ENCODE results near the gene ZNF664.
A peak's percentile ranks its signal among the peaks of the same experiment; 100 is the strongest.

Gene ZNF664

DNA sequence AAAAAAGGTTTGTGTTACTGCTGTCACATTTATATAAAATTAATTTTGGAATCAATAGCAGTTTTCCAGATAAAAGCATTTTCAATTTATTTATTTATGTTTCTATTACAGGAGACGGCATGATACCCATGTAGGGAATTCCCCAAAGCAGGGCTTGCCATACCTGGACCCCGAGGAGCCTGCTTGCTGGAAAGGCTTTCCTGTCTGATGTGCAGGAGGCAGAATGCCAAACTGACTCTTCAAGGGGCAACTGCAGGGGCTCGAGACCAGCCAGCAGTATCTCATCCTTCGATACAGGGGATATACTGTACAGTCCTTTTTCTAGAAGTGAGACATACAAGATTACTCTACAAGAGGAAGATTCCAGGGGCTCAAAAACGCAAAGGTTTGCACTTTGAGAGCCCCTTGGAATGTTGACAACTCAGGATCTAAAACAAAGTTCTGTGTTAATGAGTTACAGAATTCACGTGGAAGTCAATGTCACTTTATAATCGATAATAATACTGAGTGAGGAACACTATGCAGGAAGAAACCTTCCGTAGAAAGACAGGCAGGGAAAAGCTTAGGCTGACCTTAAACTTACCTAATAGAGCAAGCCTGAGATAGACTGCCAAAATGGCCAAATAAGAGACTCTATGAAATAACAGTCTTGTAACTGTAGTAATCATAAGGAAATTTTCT, 38.6 kb downstream of the ZNF664 start:
- no peak for DNase-seq

DNA sequence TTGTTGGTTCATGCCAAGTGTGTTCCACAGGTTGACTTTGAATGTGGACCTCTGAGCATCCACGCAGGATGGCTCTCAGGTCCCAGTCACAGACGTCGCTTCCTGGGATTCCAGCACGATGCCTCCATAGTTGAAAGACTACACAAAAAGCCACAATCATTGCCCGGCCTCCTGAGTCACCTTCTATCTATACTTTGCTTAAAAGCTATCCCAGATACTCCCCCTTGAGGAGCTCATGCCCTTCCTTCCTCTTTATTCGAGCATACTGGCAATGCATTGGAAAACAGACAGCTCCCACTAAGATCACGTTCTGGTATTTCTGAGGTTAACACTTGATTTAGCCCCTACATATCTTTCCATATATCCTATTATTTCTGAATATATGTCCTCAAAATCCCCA, 40.1 kb downstream of the ZNF664 start:
- no peak for DNase-seq

DNA sequence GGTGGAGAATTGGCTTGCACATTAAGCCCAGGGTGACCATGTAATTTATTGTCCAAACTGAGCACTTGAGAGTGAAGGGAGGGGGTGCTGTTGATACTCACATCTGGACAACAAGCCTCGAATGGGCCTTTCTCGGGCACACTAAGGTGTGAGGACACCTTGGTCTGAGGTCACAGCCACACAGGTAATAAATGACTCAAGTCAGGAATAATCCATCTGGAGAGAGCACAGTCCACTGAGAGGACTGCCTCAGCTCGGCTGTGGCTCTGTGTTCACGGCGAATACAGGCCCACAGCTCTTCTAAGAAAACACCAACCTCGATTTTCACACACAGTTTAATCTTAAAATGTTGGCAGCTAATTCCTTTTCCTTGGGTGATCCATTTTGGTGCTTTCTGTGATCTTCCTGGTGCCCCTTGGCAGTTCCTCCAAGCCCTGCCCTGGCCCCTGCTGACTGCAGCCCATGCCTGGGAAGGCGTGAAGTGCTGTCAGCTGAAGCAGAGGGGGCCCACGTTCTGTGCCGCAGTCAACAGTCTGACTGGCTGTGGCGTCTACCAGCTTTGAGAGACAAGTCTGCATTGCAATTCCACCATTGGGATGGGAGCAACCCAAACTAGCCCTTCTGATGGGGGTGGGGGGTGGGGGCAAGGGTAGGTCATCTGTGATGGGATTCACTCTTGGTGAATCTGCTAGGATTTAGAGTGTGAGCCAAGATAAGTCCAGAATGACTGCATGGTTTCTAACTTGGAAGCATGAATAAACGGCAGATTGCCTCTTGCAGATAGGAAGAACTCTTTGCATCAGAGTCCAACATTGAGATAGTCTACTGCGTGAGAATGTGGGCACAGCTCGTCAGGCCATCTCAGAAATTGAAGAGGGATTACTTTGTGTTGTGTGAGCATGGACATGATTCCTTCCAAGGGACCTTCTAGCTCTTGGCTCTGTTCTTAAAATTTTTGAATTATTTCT, 42.8 kb downstream of the ZNF664 start:
- no peak for DNase-seq

DNA sequence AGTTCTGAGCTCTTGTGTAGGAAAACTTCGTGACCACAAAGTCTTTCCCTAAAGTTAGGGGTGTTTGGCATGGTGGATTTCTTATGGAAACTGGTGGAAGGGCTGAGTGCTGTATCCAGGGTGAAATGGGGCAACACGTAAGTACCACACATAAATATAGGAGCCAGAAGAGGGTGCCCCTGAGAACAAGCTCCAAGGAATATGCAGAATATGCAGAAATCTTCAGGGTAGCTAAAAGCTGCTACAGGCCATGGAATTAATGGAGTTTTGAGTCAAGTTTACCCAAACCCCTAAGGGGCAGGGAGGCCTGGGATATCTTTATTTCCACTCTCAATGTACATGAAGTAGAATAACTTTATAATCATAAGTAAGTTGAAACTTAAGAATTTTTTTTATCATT, 44.0 kb downstream of the ZNF664 start:
- DNase-seq: no peak

DNA sequence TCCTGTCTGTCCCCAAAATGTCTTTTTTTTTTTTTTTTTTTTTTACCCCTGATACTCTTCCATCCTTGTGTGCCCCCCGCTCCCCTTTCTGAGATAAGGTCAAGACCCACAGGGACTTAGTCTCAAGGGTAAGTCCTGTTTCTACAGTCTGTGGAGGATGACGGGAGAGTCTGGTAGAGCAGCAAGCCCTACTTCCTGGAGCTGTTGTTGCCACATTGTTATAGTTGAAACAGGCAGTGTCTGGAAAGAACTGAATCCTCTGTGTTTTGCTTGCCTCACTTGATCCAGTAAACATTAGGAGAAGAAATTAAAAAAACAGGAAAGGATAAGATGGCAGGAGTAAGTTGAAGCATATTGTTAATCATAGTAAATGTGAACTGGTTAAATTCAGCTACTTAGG, 45.5 kb downstream of the ZNF664 start:
- no peak for DNase-seq

DNA sequence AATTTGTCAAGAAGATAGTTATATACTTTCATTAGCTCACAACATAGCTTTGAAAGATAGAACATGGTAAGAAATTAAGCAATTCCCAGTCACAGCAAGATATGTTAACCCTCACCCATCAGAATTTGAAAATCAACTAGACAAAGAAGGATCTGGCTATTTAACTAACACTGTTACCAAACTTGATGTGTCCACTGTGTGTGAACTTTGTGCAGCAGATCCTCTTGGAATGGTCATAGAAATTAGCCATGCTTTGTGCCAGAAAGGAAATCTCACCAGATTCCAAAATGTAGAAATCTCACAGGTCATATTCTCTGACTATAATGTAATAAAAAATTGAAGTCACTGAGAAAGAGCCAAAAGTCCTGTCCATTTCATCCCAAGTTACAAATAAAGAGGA, 46.1 kb downstream of the ZNF664 start:
- no peak for DNase-seq

DNA sequence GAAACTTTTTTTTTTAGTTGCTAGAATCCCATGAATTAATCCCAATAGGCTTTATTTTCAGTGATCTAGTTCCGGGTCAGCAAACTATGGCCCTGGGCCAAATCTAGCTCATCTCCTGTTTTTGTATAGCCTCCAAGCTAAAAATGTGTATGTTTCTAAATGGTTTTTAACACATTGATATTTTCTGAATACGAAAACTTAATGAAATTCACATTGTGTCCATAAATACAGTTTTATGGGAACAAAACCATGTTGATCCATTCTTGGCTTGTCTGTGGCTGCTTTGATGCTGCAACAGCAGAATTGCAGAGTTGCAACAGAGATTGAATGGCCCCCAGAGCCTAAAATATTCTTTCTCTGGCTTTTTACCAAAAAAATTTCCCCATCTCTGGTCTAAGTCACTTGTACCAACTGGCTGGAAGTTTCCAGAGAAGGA, 47.5 kb downstream of the ZNF664 start:
- DNase-seq: no peak

DNA sequence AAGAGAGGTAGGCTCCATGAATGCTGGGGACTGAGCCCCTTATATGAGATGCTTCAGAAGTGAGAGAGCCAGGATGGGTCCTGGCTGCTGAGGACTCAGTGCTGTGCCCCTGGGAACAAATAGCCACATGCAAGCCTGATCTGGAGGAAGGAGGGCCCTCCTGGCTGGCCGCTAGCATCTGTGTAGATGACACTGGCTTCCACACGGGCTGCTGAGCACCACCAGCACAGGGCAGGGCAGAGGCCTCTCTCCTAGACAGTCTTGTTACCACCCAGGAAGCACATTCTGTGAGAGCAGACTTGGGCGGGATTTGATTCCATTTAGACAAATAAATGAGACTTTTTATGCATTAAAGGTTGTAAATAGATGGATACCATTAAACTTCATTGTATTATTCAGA, 48.0 kb downstream of the ZNF664 start:
- no peak for DNase-seq

DNA sequence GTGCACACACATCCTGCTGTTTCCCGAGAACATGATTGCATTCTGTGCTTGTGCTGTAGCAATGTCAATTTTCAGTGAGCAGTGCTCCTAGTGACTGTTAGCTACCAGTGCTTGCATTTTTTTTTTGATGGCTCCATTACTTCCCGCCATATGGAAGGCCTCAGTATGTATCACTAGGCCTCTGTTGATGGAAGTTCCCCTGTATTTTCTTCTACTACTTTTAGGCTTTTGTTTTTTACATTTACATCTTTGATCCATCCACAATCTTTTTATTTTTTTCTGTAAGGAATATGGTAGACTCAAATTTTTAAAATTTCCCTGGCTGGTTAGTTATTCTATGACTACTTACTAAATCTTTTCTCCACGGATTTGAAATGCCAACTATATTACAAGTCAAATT, 49.1 kb downstream of the ZNF664 start:
- DNase-seq: no peak

DNA sequence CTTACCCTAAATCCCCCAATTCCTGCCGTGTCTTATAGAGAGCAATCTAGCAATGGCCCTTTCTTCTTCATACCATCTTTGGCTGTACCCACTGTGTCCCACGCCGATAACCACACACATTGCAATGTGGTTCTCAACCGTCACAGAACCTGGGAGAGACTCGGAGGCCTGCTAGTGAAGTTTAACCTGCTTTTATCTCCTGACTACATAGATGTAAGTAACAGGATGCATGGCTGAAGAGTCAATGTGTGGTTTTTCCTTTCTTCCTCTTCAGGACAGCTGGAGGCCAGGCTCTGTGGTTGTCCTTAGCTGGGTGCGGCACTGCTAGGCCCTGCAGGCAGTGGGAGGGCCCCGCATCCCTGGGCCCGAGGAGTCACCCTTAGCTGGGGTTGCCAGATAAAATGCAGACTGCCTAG, 51.3 kb downstream of the ZNF664 start:
- peak; percentile 98 for DNase-seq

DNA sequence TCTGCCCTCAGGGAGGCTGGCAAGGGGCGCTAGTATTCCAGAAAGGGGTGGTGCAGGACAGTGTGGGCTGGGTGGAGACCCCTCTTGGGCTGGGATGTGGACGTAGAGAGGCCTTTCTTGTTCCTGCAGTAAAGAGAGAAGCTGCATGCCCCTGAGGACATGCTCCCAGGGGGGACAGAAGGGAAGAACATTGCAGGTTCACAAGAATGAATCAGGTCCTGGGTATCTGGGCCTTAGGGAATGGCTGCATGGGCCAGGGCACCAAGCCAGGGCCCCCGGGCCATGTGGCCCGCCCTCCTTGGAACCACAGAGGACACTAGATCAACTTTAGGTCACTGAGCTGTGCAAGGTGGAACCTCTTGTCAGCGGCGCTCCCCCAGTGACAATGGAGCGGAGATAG, 51.8 kb downstream of the ZNF664 start:
- DNase-seq: peak; percentile 54

DNA sequence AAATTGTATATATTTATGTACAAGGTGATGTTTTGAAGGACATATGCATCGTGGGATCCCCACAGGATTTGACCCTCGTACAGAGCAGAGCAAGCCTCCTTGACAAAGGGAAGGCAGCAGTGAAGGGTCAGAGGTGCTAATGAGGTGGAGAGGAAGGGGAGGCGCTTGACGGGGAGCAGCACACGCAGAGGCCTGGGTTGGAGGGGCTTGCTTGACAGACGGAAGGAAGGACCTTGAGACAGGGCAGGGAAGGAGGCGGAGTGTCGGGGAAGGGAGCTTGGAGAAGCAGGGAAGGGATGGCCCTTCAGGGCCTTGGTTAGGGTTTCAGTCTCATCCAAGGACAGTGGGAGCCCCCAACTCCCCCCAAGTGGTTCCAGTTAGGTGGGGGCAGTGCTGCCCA, 52.6 kb downstream of the ZNF664 start:
- DNase-seq: no peak

DNA sequence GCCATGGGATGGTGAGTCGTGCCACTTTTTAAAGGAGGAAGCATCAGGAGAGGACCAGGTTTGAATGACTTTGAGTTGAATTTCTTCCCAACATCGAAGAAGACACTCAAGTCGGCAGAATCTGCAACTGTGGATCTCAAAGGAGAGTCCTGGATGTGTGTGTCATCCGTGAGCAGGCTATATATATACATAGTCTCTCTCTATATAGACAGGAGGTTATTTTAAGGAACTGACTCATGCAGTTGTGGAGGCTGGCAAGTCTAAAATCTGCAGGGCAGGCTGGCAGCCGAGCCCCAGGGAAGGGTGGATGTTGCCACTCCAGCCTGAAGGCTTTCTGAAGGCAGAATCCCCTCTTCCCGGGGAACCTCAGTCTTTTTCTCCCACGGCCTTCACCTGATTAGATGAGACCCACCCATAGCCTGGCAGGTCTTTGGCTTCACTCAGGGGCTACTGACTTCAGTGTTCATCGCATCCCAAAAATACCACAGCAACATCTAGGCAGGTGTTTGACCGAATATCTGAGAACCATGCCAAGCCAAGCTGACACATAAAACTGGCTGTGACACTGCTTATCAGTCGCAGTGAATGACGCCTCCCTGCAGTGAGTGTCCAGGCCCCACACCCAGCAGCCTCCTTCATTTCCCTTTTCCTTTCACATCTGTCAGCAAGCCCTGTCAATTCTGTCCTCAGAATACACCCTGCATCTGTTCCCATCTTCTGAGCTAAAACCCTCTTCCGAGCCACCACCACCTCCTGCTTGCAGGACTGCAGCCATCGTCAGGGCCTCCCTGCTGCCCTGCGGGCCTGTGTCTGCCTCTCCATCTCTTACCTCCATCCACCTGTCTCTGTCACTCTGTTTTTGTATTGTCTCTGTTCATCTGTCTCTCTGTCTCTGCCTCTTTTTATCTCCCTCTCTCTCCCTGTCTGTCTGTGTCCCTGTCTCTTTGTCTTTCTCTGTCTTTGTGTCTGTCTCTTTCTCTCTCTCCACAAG, 54.0 kb downstream of the ZNF664 start:
- peak; percentile 78 for DNase-seq

DNA sequence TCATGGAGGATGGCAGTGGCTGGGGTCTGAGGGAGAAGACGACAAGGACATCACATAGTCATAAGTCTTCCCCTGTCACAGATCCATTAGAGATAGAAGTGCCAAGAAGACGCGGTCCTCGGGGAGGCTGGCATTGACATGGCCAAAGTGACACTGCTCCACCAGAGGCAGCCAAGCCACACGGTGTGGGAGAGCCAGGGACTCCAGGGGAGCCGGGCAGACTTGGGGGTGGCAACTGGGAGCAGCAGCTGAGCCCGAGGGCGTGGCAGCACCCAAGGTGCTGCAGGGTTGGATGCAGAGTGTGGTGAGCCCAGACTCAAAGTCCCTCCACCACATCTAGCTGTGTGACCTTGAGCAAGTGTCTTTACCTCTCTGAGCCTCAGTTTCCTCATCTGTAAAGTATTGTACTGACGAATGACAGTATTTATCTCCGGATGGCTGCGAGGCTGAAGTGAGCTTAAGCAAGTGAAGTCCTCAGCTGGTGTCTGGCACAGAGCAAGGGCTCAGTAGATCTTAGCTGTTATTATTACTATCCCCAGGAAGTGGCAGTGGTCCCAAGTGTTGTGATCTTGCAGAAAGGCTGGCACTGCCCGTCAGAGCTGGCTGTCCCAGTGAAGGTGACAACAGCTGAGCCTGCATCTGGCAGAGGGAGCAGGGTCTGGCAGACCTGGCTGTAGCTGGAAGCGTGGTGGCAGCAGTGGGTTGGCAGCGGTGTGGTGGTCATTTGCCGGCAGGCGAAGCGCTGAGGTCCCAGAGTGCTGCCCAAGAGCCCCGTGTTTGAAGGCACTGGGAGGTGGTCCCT, 54.9 kb downstream of the ZNF664 start:
- DNase-seq: no peak

DNA sequence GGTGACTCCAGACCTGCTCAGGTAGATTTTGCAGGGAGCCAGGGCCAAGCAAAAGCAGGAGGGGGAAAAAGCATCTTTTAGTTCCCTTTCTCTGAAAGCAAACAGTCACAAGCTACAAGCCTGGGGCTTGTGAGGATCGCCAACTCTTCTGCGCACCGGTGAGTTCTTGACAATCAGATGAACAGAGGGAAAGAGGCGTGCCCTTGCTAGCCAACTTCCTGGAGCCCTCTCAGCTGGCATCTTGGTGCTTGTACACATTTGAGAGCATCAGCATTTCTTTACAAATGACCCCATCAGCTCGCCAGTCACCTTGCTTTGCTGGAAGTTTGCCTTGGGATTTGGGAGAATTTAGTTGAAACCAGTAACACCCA, 55.5 kb downstream of the ZNF664 start:
- peak; percentile 69 for DNase-seq

DNA sequence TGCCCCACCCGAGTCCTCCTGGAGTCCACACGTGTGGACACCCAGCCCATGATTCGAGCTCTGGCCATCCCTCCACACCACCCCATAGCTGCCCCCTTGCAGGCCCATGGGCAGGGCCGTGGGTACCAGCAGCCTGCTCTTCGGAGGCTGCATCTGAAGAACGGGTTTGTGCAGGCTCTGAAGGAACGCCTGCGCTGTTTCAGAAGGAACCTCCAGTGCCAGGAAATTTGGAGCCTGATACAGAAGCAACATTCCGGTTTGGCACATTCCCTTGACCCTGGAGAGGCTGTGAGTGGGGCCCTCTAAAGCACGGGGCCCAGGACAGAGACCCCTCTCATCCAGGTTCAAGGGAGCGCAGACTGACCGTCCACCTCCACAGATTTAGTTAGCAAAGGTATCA, 57.0 kb downstream of the ZNF664 start:
- DNase-seq: no peak

DNA sequence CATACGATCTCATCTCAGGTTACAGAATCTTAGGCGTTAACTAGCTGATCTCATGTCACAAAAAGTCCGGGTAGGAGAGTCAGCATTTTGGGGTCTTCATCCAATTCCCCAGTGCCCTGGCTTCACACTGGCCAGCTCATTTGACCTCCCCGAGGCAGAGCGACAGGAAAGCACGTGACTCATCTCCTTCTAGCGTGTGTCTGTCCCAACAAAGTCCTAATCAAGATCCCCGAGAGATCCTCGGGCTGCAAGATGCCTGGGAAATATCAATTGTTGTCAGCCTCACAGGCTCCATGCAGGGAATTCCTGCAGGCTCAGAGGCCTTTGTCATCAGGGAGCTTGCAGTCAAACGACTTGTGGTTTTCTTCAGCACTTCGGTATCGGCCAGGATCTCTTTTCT, 57.5 kb downstream of the ZNF664 start:
- DNase-seq: no peak

DNA sequence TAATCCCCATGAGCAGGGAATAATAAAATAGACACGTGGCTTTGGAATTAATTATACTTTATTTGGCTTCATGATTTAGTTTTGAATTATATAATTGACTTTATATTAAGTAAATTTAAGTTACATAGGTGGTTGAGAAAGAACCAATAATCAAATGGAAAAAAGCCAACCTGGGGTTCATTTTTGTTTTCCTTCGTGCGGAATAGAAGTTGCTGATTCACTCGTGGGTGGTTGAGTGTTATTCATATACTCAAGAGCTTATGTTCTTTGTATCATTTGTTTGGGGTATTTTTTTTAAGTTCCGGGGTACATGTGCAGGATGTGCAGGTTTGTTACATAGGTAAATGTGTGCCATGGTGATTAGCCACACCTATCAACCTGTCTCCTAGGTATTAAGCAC, 58.0 kb downstream of the ZNF664 start:
- DNase-seq: no peak

DNA sequence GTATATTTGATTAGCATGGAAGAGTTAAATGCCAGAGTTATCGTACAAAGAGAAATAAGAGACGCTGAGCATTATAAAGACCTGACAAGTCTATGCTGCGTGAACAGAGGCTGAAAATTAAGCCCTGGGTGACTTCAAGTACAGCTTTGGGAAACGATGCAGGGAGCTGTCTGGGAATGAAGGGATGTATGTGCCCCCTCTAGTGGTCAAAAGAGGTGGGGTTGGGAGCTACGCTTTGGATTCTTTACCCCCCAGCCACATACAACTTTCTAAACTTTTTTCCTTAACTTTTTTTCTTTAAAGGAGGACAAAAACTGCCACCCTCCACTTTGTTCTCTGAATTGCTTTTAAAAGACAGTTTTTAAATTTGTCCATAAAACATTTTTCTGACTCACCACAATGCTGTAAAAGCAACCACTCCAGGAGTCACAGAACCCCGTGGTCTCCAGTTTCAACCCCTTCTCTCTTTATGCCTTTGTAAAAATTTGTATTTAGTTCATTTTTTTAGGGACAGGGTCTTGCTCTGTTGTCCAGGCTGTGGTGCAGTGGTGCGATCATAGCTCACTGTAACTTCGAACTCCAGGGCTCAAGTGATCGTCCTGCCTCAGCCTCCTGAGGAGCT, 59.4 kb downstream of the ZNF664 start:
- peak; percentile 83 for DNase-seq

DNA sequence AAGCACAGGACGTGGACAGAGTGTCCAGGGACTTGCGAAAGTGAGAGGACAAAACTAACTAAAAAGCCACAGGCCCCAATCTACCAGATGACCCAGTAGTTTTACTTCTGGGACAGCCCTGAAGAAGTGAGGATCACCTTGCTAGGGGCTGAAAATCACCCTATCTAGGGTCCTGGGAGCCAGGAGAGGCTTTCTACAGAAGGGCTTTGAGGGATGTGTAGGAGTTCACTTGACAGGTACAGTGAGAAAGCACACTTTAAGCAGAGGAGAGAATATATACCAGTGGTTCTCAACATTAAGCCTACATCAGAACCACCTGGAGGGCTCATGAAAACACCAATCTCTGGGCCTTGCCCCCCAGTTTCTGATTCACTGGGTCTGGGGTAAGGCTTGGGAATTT, 60.8 kb downstream of the ZNF664 start:
- DNase-seq: no peak

DNA sequence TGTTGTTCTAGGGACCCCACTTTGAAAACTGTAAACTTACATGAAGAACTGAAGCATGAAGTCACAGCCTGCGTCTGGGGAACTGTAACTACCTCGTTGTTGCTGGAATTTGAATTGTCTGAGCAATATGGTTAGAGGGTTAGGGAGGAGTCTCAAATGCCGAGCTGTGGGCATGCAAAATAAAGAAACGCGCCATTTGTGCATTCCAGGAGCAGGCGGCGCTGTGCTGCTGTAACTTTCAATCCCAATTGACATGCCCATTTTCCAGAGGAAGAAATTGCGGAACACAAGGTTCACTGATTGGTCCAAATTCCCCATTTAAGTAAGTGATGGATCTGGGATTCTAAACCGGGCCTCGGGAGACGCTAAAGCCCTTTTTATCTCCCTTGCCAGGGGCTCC, 61.3 kb downstream of the ZNF664 start:
- no peak for DNase-seq

DNA sequence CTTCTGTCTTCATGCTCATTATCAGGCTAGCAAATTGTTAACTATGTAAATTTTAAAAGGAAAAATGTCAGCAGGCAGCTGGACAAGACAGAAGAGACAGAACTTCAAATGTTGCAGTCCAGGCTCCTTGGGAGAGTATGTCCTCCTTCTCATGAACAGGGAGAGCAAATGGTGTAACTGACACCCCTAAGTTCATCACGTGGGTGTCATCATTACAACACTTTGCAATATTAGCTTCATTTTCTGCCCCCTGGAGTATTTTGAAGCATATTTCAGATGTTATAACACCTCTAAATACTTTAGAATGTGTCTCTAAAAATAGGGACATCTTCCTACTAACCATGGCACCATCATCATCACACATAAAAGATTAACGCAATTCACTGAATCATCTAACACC, 62.1 kb downstream of the ZNF664 start:
- no peak for DNase-seq
